Measurements from ENCODE around the gene KCNAB3. TPM values are rescaled to one million over a fixed set of nuclear protein-coding genes. Genes with fewer than 3 reads are reported as not detected.

Gene KCNAB3
- total and polyA plus RNA-seq, 9 of the 15 experiments (the other 6 are each of a cell fraction or from before 2014, with no cell fraction given) = 0.03 to 2.5 (median 1.1) TPM

GRCh38 chr17:7884581-7885366 is 44.9 kb downstream of the KCNAB3 start:
- intact Hi-C loops (cut with micrococcal nuclease) (no loop called here), in situ Hi-C loops (cut with MboI) (no loop called here)
- Histone ChIP-seq H3K36me3 (ENCODE audit: control insufficient read depth, insufficient read depth, low read length) (peaks cover 25% of the 10 kb centered on the region; the same call in 1 of the 3 replicates), H3K79me2 (ENCODE audit: control insufficient read depth, insufficient read depth, low read length) (peaks cover 59% of the 10 kb centered on the region), H3K27ac (ENCODE audit: extremely low read depth, low read depth, low read length) (peak overlapping the region; percentile 97), H3K9me1 (ENCODE audit: control insufficient read depth, insufficient read depth, low read length) (peaks cover 3% of the 10 kb centered on the region), H3K9ac (ENCODE audit: insufficient read depth in 1 of 2, low read depth in 2 of 2, low read length in 2 of 2) (peak overlapping the region in 1 of 2 experiments; percentile 97; a peak in 2 of 4 replicates), H4K20me1 (replicated peaks; ENCODE audit: control insufficient read depth, insufficient read depth, low read length) (no peaks in the 10 kb centered on the region; the same call in 1 of the 2 replicates), H2AFZ (ENCODE audit: low read depth, low read length) (no peak overlapping the region), H3K9me3 (replicated peaks; ENCODE audit: control insufficient read depth, insufficient read depth, low read depth, low read length) (no peaks in the 10 kb centered on the region), H3K27me3 (ENCODE audit: control insufficient read depth in 2 of 2, insufficient read depth in 2 of 2, low read length in 2 of 2) (no peaks in the 10 kb centered on the region), H3K4me2 (ENCODE audit: insufficient read depth, low read length) (peak overlapping the region; percentile 65; the same call in 1 of the 2 replicates), H3K4me3 (peak overlapping the region; percentile 66), H3K4me1 (replicated peaks in 1 of 2; ENCODE audit: control insufficient read depth in 2 of 2, insufficient read depth in 2 of 2, low read length in 2 of 2) (peaks cover 38 to 46% of the 10 kb centered on the region in 2 experiments)
- no CpG with 5 or more reads among the region's 100 CpGs for WGBS (ENCODE audit: insufficient coverage, low coverage, missing lambda C conversion rate)
- POLR2A ChIA-PET = no interaction called here
- DNase-seq (ENCODE audit: extremely low read depth in 1 of 4, low spot score in 3 of 4) (peak; percentile 25 to 64 (median 50)), ATAC-seq (no peak), FAIRE-seq (no peak)
- no TSS peak for BruUV-seq (replicated peaks)
- CTCF ChIA-PET (ENCODE audit: low intra/inter-chr PET ratio) = no interaction called here
- TF ChIP-seq ZNF79 (CRISPR knock-in tag; IDR thresholded peaks at IDR 0.05; ENCODE audit: low read depth) (no peak), DMBX1 (CRISPR knock-in tag; IDR thresholded peaks at IDR 0.05; ENCODE audit: borderline replicate concordance) (no peak), TBL1XR1 (IDR thresholded peaks at IDR 0.05; ENCODE audit: low read length in 2 of 2) (no peak), SOX6 (IDR thresholded peaks at IDR 0.05) (no peak), AFF1 (IDR thresholded peaks at IDR 0.05; ENCODE audit: low read depth in 1 of 2, partially characterized antibody in 2 of 2) (no peak), MEF2A (IDR thresholded peaks at IDR 0.05; ENCODE audit: control insufficient read depth, low read depth, low read length) (no peak), ZNF511 (CRISPR knock-in tag; IDR thresholded peaks at IDR 0.05) (no peak), HNRNPLL (IDR thresholded peaks at IDR 0.05; ENCODE audit: low read depth, low read length, poor library complexity, severe bottlenecking) (no peak), ZNF324 (CRISPR knock-in tag; IDR thresholded peaks at IDR 0.05) (no peak), ZNF41 (CRISPR knock-in tag; conservative IDR thresholded peaks at IDR 0.05) (no peak)

Data from K562 (cell line).